Measurements from ENCODE around the gene SPACA4. TPM values are rescaled to one million over a fixed set of nuclear protein-coding genes. Genes with fewer than 3 reads are reported as not detected.
A peak's percentile ranks its signal among the peaks of the same experiment; 100 is the strongest.

Gene SPACA4
- total and polyA plus RNA-seq, 9 of the 15 experiments (the other 6 are each of a cell fraction or from before 2014, with no cell fraction given), result not detected

DNA sequence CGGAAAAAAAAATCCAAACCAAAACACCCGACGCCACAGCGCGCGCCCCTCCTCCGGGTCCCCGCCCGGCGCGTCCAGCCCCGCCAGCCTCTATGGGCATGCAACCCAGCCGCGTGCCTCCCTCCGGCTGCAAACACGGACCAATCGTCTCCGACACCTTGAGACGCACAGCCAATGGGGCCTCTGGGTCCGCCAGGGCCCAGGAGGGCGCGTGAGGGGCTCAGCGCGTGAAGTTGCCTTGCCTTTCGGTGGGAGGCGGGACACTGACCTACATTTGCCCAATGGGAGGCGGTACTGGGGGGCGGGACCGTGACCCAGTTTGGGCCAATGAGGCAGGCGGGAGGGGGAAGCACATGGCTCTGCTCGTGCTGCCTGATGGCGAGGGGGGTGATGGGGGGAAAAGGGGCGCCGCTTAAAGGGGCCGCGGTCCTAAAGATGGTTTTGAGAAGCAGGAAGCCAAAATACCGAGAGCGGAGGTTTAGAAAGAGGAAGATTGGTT is 31.0 kb downstream of the SPACA4 start (continued):
- TF ChIP-seq NR2C2 (CRISPR knock-in tag; IDR thresholded peaks at IDR 0.05) (no peak), NR2C2 (tag; IDR thresholded peaks at IDR 0.05) (no peak), SMARCB1 (IDR thresholded peaks at IDR 0.05; ENCODE audit: insufficient read length, low read depth) (no peak), ZNF444 (CRISPR knock-in tag; IDR thresholded peaks at IDR 0.05) (no peak), ZFP30 (CRISPR knock-in tag; IDR thresholded peaks at IDR 0.05; ENCODE audit: borderline replicate concordance) (no peak), SMARCA5 (IDR thresholded peaks at IDR 0.05) (no peak), TEAD1 (CRISPR knock-in tag; IDR thresholded peaks at IDR 0.05) (peak in 1 of 2 experiments; percentile 22; a peak in 1 of 4 replicates), KLF16 (IDR thresholded peaks at IDR 0.05) (no peak), NBN (IDR thresholded peaks at IDR 0.05; ENCODE audit: low read depth) (peak; percentile 72; the same call in 1 of the 2 replicates), XRCC3 (IDR thresholded peaks at IDR 0.05) (no peak), SRSF1 (IDR thresholded peaks at IDR 0.05; ENCODE audit: low read depth, low read length) (no peak), PRPF4 (IDR thresholded peaks at IDR 0.05; ENCODE audit: insufficient read depth, low read depth, low read length, poor library complexity, severe bottlenecking) (no peak), POLR2G (IDR thresholded peaks at IDR 0.05; ENCODE audit: low read depth, low read length) (peak; percentile 51)
- TF ChIP-seq, protein P1, sequence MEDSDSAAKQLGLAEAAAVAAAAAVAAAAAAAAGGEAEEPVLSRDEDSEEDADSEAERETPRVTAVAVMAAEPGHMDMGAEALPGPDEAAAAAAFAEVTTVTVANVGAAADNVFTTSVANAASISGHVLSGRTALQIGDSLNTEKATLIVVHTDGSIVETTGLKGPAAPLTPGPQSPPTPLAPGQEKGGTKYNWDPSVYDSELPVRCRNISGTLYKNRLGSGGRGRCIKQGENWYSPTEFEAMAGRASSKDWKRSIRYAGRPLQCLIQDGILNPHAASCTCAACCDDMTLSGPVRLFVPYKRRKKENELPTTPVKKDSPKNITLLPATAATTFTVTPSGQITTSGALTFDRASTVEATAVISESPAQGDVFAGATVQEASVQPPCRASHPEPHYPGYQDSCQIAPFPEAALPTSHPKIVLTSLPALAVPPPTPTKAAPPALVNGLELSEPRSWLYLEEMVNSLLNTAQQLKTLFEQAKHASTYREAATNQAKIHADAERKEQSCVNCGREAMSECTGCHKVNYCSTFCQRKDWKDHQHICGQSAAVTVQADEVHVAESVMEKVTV (CRISPR knock-in tag; IDR thresholded peaks at IDR 0.05), result no peak
- TF ChIP-seq, protein P2, sequence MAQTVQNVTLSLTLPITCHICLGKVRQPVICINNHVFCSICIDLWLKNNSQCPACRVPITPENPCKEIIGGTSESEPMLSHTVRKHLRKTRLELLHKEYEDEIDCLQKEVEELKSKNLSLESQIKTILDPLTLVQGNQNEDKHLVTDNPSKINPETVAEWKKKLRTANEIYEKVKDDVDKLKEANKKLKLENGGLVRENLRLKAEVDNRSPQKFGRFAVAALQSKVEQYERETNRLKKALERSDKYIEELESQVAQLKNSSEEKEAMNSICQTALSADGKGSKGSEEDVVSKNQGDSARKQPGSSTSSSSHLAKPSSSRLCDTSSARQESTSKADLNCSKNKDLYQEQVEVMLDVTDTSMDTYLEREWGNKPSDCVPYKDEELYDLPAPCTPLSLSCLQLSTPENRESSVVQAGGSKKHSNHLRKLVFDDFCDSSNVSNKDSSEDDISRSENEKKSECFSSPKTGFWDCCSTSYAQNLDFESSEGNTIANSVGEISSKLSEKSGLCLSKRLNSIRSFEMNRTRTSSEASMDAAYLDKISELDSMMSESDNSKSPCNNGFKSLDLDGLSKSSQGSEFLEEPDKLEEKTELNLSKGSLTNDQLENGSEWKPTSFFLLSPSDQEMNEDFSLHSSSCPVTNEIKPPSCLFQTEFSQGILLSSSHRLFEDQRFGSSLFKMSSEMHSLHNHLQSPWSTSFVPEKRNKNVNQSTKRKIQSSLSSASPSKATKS (CRISPR knock-in tag; IDR thresholded peaks at IDR 0.05), result no peak
- TF ChIP-seq, protein P3, sequence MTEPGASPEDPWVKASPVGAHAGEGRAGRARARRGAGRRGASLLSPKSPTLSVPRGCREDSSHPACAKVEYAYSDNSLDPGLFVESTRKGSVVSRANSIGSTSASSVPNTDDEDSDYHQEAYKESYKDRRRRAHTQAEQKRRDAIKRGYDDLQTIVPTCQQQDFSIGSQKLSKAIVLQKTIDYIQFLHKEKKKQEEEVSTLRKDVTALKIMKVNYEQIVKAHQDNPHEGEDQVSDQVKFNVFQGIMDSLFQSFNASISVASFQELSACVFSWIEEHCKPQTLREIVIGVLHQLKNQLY (CRISPR knock-in tag; conservative IDR thresholded peaks at IDR 0.05), result no peak
- TF ChIP-seq, protein P4, sequence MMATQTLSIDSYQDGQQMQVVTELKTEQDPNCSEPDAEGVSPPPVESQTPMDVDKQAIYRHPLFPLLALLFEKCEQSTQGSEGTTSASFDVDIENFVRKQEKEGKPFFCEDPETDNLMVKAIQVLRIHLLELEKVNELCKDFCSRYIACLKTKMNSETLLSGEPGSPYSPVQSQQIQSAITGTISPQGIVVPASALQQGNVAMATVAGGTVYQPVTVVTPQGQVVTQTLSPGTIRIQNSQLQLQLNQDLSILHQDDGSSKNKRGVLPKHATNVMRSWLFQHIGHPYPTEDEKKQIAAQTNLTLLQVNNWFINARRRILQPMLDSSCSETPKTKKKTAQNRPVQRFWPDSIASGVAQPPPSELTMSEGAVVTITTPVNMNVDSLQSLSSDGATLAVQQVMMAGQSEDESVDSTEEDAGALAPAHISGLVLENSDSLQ (IDR thresholded peaks at IDR 0.05), result peak; percentile 39; the same call in 1 of the 2 replicates
- TF ChIP-seq, protein P5, sequence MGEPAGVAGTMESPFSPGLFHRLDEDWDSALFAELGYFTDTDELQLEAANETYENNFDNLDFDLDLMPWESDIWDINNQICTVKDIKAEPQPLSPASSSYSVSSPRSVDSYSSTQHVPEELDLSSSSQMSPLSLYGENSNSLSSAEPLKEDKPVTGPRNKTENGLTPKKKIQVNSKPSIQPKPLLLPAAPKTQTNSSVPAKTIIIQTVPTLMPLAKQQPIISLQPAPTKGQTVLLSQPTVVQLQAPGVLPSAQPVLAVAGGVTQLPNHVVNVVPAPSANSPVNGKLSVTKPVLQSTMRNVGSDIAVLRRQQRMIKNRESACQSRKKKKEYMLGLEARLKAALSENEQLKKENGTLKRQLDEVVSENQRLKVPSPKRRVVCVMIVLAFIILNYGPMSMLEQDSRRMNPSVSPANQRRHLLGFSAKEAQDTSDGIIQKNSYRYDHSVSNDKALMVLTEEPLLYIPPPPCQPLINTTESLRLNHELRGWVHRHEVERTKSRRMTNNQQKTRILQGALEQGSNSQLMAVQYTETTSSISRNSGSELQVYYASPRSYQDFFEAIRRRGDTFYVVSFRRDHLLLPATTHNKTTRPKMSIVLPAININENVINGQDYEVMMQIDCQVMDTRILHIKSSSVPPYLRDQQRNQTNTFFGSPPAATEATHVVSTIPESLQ (CRISPR knock-in tag; IDR thresholded peaks at IDR 0.05), result peak; percentile 95; the same call in 1 of the 2 replicates
